ENCODE results near the gene PEX7. TPM values are rescaled to one million over a fixed set of nuclear protein-coding genes. Genes with fewer than 3 reads are reported as not detected.

PEX7 gene
- total RNA-seq, 2 experiments from 2014 or later: 5.4 to 6.4 TPM

- peaks cover 46% of the 10 kb centered on the region for H3K27me3 Mint-ChIP-seq
- H3K4me1 Mint-ChIP-seq (ENCODE audit: low read depth): peaks cover 23% of the 10 kb centered on the region
- H3K27ac Mint-ChIP-seq: no peak overlapping the region
Observed at GRCh38 chr6:136920671-136921380, 98.4 kb downstream of the PEX7 start.

GRCh38 chr6:136921381-136921935, 99.1 kb downstream of the PEX7 start:
- Mint-ChIP-seq H3K27ac (no peak overlapping the region), H3K27me3 (peaks cover 46% of the 10 kb centered on the region), H3K4me3 (peak overlapping the region; percentile 64), H3K4me1 (ENCODE audit: low read depth) (peaks cover 23% of the 10 kb centered on the region), H3K36me3 (peaks cover 2% of the 10 kb centered on the region), H3K9me3 (no peaks in the 10 kb centered on the region)
- CTCF ChIA-PET: interaction anchor here (1.0 kb wide), 1 partner anchor 9 kb away, joined by 3 read pairs; no protein-coding TSS in a partner anchor
- POLR2A ChIA-PET: interaction anchor here (0.8 kb wide), 1 partner anchor 328 kb away, joined by 3 read pairs; no protein-coding TSS in a partner anchor
- DNase-seq: peak; percentile 10
- intact Hi-C loops (cut with micrococcal nuclease): loop anchor here (2.0 to 10.0 kb wide), 3 partner anchors 99 to 317 kb away; partner anchors contain the start of gene PEX7

More at GRCh38 chr6:136920671-136921380, 98.4 kb downstream of the PEX7 start:
- POLR2A ChIA-PET: no interaction called here
- Mint-ChIP-seq H3K9me3 (no peaks in the 10 kb centered on the region), H3K4me3 (peak overlapping the region; percentile 64), H3K36me3 (peaks cover 3% of the 10 kb centered on the region)
- DNase-seq: peak; percentile 31
- CTCF ChIA-PET: no interaction called here
- intact Hi-C loops (cut with micrococcal nuclease): loop anchor here (2.0 to 10.0 kb wide), 3 partner anchors 98 to 316 kb away; partner anchors contain the start of gene PEX7

- peak; percentile 32 for DNase-seq
- Mint-ChIP-seq H3K9me3 (no peaks in the 10 kb centered on the region), H3K27me3 (peaks cover 46% of the 10 kb centered on the region), H3K36me3 (no peaks in the 10 kb centered on the region), H3K27ac (no peak within 1 kb of the TSS), H3K4me3 (peak within 1 kb of the TSS; percentile 69), H3K4me1 (ENCODE audit: low read depth) (peaks cover 23% of the 10 kb centered on the region)
- intact Hi-C loops (cut with micrococcal nuclease): loop anchor here (2.0 to 10.0 kb wide), 3 partner anchors 99 to 317 kb away; partner anchors contain the start of gene PEX7
- ChIA-PET CTCF (interaction anchor here (0.9 to 1.0 kb wide), 2 partner anchors 10 to 130 kb away, joined by 3 to 4 read pairs; partner anchors contain the start of gene MAP3K5), POLR2A (interaction anchor here (0.8 kb wide), 1 partner anchor 328 kb away, joined by 3 read pairs; no protein-coding TSS in a partner anchor)
Observed at GRCh38 chr6:136921936-136922684, 99.7 kb downstream of the PEX7 start, which contains the start of gene SLC35D3. SLC35D3 (plus strand) TSS chr6:136922301; CDS start chr6:136922429, 128 bp downstream.

- peaks cover 46% of the 10 kb centered on the region for H3K27me3 Mint-ChIP-seq
- intact Hi-C loops (cut with micrococcal nuclease): loop anchor here (10.0 kb wide), 2 partner anchors 278 to 318 kb away; no protein-coding TSS in a partner anchor
- H3K4me3 Mint-ChIP-seq: peak overlapping the region; percentile 69
- peak; percentile 21 for DNase-seq
- H3K4me1 Mint-ChIP-seq (ENCODE audit: low read depth): peaks cover 23% of the 10 kb centered on the region
- ChIA-PET CTCF (interaction anchor here (0.9 kb wide), 1 partner anchor 130 kb away, joined by 4 read pairs; the partner anchor contains the start of gene MAP3K5), POLR2A (no interaction called here)
- H3K36me3 Mint-ChIP-seq: no peaks in the 10 kb centered on the region
- no peak overlapping the region for H3K27ac Mint-ChIP-seq
- H3K9me3 Mint-ChIP-seq: no peaks in the 10 kb centered on the region
Observed at GRCh38 chr6:136922685-136923006, 100.3 kb downstream of the PEX7 start.

GRCh38 chr6:136923116-136923953, 100.9 kb downstream of the PEX7 start:
- Mint-ChIP-seq H3K4me3 (peak overlapping the region; percentile 35), H3K27me3 (peaks cover 46% of the 10 kb centered on the region), H3K4me1 (ENCODE audit: low read depth) (peaks cover 23% of the 10 kb centered on the region), H3K9me3 (no peaks in the 10 kb centered on the region), H3K36me3 (no peaks in the 10 kb centered on the region), H3K27ac (no peak overlapping the region)
- DNase-seq: peak; percentile 36
- ChIA-PET CTCF (no interaction called here), POLR2A (no interaction called here)
- intact Hi-C loops (cut with micrococcal nuclease): loop anchor here (10.0 kb wide), 2 partner anchors 279 to 319 kb away; no protein-coding TSS in a partner anchor

GRCh38 chr6:136923954-136924673, 101.7 kb downstream of the PEX7 start:
- POLR2A ChIA-PET: no interaction called here
- intact Hi-C loops (cut with micrococcal nuclease): loop anchor here (10.0 kb wide), 2 partner anchors 279 to 319 kb away; no protein-coding TSS in a partner anchor
- peaks cover 40% of the 10 kb centered on the region for H3K27me3 Mint-ChIP-seq

DNA sequence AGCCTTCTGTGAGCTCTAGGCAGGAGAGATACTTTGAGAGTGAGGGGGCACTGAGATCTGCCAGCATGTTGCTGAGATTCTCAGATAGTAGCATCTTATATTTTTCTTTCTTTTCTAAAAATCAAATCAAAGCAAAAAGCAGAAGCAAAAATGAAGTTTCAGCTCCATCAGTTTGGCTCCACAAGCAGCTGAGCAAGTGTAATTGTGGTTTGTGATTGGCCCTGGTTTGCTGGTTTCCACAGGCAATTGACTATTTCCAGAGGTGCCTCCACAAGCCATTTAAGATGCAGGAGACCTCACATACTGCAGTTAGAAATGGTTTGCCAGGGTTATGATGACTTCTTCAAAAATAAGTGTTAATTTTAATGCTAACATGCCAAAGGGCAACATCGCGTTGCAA, 104.0 kb downstream of the PEX7 start:
- Mint-ChIP-seq H3K27me3 (peaks cover 32% of the 10 kb centered on the region), H3K4me3 (no peak overlapping the region), H3K27ac (no peak overlapping the region), H3K36me3 (no peaks in the 10 kb centered on the region), H3K9me3 (no peaks in the 10 kb centered on the region), H3K4me1 (ENCODE audit: low read depth) (peaks cover 9% of the 10 kb centered on the region)
- intact Hi-C loops (cut with micrococcal nuclease): loop anchor here (10.0 kb wide), 2 partner anchors 282 to 322 kb away; no protein-coding TSS in a partner anchor
- ChIA-PET CTCF (interaction anchor here (0.7 to 2.3 kb wide), 3 partner anchors 44 to 282 kb away, joined by 3 to 9 read pairs (median 4); no protein-coding TSS in a partner anchor), POLR2A (no interaction called here)
- DNase-seq: no peak

More at GRCh38 chr6:136923954-136924673, 101.7 kb downstream of the PEX7 start:
- no peaks in the 10 kb centered on the region for H3K36me3 Mint-ChIP-seq
- H3K27ac Mint-ChIP-seq: no peak overlapping the region
- peak overlapping the region; percentile 35 for H3K4me3 Mint-ChIP-seq
- DNase-seq: no peak
- H3K4me1 Mint-ChIP-seq (ENCODE audit: low read depth): peaks cover 23% of the 10 kb centered on the region
- CTCF ChIA-PET: interaction anchor here (2.3 kb wide), 1 partner anchor 280 kb away, joined by 9 read pairs; no protein-coding TSS in a partner anchor
- no peaks in the 10 kb centered on the region for H3K9me3 Mint-ChIP-seq

DNA sequence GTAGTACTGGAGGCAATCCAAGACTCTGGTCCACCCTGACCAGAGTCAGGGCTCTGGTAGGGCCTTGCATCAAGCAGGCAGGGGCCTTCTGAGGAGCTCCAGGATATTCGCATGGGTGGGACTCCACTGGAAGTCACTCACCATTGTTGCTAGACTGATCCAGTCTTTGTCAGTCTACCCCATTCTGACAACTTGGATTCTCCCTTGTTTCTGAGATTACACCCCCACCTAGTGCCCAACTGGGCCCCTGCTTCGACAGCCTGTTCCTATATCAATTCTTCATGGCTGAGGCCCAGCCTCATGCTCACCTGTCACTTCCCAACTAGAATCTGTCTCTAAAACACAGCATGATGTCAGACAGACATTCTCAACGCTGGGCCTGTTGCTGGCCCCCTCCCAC, 104.9 kb downstream of the PEX7 start:
- peaks cover 31% of the 10 kb centered on the region for H3K27me3 Mint-ChIP-seq
- no peaks in the 10 kb centered on the region for H3K36me3 Mint-ChIP-seq
- CTCF ChIA-PET: interaction anchor here (1.2 kb wide), 1 partner anchor 283 kb away, joined by 3 read pairs; no protein-coding TSS in a partner anchor
- POLR2A ChIA-PET: no interaction called here
- intact Hi-C loops (cut with micrococcal nuclease): loop anchor here (10.0 kb wide), 2 partner anchors 282 to 322 kb away; no protein-coding TSS in a partner anchor
- H3K4me3 Mint-ChIP-seq: no peak overlapping the region
- H3K4me1 Mint-ChIP-seq (ENCODE audit: low read depth): peaks cover 9% of the 10 kb centered on the region
- no peaks in the 10 kb centered on the region for H3K9me3 Mint-ChIP-seq
- peak; percentile 39 for DNase-seq
- no peak overlapping the region for H3K27ac Mint-ChIP-seq

DNA sequence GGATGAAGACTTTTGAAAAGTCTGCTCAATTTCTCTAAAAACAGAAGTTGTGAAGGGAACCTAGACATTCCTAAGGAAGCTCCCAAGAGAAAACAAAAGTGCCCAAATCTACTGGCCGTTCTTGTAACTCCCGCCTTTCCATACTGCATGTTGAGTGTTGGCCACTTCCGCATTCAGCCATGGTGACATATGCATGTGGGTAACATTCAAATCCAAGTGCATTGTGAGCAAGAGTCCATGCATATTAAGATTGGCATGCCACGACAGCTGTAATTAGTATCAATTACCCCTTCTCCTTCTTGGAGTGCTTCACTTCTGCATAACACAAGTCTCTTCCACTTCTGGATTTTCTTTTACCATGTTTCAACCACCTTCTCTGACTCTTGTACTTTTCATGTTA, 108.1 kb downstream of the PEX7 start:
- no peaks in the 10 kb centered on the region for H3K4me1 Mint-ChIP-seq (ENCODE audit: low read depth)
- ChIA-PET POLR2A (no interaction called here), CTCF (no interaction called here)
- H3K4me3 Mint-ChIP-seq: no peak overlapping the region
- no peaks in the 10 kb centered on the region for H3K36me3 Mint-ChIP-seq
- no peak overlapping the region for H3K27ac Mint-ChIP-seq
- DNase-seq: no peak
- intact Hi-C loops (cut with micrococcal nuclease): no loop called here
- no peaks in the 10 kb centered on the region for H3K9me3 Mint-ChIP-seq
- peaks cover 27% of the 10 kb centered on the region for H3K27me3 Mint-ChIP-seq

GRCh38 chr6:136932599-136932998, 110.2 kb downstream of the PEX7 start:
- Mint-ChIP-seq H3K36me3 (no peaks in the 10 kb centered on the region), H3K4me1 (ENCODE audit: low read depth) (no peaks in the 10 kb centered on the region), H3K27me3 (peaks cover 36% of the 10 kb centered on the region), H3K27ac (no peak overlapping the region), H3K9me3 (no peaks in the 10 kb centered on the region), H3K4me3 (no peak overlapping the region)
- intact Hi-C loops (cut with micrococcal nuclease): no loop called here
- no peak for DNase-seq
- ChIA-PET POLR2A (no interaction called here), CTCF (no interaction called here)
